NCI-H345 (cell line): ENCODE data around the gene PRXL2A.
A peak's percentile ranks its signal among the peaks of the same experiment; 100 is the strongest.
"Not testable (repeated sequence)": the region's sequence is repeated elsewhere in the genome, so short reads cannot be mapped to it uniquely, and the experiment has no call there.

Experiments used
- DNase-seq: peaks from one replicate; lab custom pipeline; 2025; lab: John Stamatoyannopoulos, UW

PRXL2A gene, protein sequence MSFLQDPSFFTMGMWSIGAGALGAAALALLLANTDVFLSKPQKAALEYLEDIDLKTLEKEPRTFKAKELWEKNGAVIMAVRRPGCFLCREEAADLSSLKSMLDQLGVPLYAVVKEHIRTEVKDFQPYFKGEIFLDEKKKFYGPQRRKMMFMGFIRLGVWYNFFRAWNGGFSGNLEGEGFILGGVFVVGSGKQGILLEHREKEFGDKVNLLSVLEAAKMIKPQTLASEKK

DNA sequence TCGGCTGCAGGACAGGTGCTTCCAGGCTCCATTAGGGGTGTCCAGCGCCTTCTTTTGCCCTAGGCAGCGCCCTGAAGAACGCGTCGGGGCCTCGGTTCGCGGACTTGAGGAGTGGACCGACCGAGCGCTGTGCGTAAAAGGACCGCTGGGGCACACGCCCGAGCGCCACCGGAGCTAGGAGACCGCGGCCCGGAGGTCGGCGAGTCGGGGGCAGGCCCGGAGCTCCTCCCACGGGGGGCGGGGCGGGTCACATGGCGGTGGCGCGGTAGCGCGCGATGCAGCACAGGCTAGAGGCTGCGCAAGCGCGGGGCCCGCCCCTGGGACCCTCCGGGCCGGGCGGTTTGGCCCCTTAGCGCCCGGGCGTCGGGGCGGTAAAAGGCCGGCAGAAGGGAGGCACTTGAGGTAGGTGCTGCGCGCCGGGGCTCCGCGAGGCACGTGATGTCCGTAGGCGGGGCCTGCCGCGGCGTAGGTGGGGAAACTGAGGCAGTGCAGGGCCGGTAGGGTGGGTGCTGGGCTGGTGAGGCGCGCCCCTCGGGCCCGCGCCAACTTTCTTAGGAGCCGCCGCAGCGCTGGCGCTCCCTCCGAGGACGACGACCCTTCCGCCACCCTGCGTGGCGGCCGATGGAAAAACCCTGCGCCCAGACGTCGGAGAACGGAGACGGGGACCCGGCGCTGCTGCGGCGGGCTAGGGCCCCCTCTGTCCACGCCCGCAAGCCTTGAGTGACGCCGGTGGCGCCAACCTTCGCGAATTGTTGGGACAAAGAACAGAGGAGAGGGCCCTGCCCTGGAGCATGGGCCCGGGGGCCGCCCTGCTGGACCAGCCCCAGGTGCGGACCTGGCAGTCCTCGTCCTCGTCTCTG lies at the start of gene PRXL2A:
Gene PRXL2A, plus strand, starts transcription at position 310 of the 860 bp plus-strand sequence. CDS start 11,917 bp downstream, outside the sequence.
- DNase-seq: peak; percentile 83

- DNase-seq: not testable (repeated sequence)
Observed at GRCh38 chr10:80358925-80359324, 49.4 kb upstream of the PRXL2A start.

DNA sequence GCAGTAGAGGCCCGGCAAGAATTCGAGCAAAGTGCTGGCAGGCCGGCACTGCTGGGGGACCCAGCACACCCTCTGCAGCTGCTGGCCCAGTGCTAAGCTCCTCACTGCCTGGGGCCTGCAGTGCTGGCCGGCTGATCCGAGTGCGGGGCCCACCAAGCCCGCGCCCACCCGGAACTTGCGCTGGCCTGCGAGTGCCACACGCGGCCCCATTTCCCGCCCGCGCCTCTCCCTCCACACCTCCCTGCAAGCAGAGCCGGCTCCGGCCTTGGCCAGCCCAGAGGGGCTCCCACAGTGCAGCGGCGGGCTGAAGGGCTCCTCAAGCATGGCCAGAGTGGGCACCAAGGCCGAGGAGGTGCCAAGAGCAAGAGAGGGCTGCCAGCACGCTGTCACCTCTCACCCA lies 48.7 kb upstream of the PRXL2A start:
- no peak for DNase-seq

DNA sequence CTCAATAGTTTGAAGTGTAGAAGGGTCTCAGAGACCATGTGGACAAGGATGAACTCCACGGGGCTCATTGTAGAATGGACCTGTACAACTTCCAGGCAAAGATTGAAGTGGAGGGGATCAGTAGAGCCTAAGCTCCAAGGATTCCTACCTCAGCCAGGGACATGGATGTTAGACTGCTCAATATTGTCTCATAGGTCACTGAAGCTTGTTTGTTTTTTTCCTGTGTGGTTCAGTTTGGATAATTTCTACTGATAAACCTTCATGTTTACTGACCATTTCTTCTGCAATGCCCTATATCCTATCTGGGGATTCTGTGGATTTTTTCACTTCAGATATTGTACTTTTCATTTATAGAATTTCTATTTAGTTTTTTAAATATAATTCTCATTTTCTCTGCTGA lies 42.8 kb upstream of the PRXL2A start:
- no peak for DNase-seq

DNA sequence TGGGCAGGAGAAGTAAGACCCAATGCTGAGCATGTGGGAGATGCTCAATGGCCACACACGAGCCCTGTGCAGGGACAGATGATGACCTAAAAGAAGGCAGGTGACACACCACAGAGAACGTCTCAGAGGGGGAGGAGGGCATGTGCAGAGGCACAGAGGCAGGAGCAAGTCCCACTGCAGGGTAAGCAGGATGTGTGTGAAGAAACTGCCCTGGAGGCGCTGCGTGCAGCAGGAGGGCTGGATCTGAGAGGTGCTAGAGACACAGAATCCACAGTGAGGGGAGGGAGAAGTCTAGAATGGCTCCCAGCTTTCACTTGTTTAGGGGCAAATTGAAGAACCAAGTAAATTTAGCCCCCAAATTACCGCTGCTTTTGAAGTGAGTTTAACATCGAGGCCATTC lies 36.9 kb upstream of the PRXL2A start:
- no peak for DNase-seq

GRCh38 chr10:80372675-80373074 lies 35.7 kb upstream of the PRXL2A start:
- no peak for DNase-seq

DNA sequence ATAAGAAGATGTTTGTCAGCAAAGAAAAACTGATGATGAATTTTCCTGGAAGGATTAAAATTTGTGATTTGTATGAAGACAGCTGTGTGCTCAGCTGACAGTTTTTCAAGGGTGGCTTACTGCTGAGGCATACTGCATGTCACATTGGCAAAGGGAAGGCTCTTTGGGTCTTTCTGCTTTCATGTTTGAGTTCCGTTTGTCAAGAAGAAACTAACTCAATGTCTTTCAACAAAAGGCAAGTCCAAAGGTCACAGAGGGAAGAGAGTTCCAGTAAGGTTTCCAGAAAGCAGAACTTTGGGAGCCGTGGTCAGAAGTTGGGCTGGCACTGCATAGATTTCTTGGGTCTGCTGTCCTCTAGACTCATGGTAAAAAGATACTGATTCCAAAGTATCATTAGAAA lies 34.8 kb upstream of the PRXL2A start:
- DNase-seq: no peak

GRCh38 chr10:80379701-80380100 lies 28.6 kb upstream of the PRXL2A start:
- no peak for DNase-seq

GRCh38 chr10:80380185-80380584 lies 28.2 kb upstream of the PRXL2A start:
- no peak for DNase-seq

DNA sequence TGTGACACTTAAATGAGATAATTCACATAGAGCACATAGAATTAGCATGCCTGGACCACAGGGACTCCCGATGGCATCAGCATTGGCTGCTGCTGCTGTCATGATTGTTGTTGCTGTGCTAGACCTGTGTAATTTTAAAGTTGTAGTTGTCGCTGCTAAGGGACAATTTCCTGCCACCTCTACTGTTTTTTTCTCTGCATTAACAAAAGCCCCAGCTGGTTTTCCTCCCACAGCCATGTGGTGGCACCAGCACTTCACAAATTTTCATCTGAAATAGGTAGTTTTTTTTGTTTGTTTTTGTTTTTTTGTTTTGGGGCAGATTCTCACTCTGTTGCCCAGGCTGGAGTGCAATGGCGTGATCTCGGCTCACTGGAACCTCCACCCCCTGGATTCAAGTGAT lies 25.4 kb upstream of the PRXL2A start:
- DNase-seq: peak; percentile 8

GRCh38 chr10:80390740-80391139 lies 17.6 kb upstream of the PRXL2A start:
- no peak for DNase-seq

- no peak for DNase-seq
Observed at GRCh38 chr10:80392250-80392649, 16.1 kb upstream of the PRXL2A start.

DNA sequence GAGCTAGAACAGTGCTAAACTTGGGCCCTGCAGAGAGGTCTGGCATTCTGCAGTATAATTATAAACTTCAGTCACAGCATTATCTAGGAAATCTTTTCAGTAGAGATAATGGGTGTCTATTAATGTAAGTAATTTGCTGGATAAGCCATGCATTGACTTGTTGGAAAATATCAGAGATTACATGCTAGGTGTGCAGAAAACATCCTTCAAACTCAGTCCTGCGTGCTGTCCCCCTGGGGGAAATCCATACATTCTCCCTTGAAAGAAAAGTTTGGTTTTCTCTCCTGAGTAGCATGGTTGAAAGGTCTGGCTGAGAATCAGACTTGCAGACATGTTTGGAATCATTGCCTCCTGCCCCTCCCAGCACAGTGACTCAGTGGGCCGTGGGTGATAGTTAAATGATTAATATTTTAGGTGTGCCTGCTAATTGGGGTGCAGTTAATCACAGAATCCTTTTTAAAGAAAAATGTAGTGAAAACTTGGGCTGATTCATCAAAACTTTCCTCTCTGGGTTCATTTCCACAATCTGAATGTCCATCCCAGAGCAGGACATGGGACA lies 13.9 kb upstream of the PRXL2A start:
- no peak for DNase-seq

GRCh38 chr10:80397014-80397413 lies 11.3 kb upstream of the PRXL2A start:
- no peak for DNase-seq

GRCh38 chr10:80400136-80400804 lies 8.1 kb upstream of the PRXL2A start:
- no peak for DNase-seq

- no peak for DNase-seq
Observed at GRCh38 chr10:80405035-80405434, 3.3 kb upstream of the PRXL2A start.

- no peak for DNase-seq
Observed at GRCh38 chr10:80405626-80406025, 2.7 kb upstream of the PRXL2A start.

GRCh38 chr10:80406204-80406603 lies 2.1 kb upstream of the PRXL2A start:
- no peak for DNase-seq

GRCh38 chr10:80407812-80408241 lies 524 bp upstream of the PRXL2A start:
- peak; percentile 47 for DNase-seq

DNA sequence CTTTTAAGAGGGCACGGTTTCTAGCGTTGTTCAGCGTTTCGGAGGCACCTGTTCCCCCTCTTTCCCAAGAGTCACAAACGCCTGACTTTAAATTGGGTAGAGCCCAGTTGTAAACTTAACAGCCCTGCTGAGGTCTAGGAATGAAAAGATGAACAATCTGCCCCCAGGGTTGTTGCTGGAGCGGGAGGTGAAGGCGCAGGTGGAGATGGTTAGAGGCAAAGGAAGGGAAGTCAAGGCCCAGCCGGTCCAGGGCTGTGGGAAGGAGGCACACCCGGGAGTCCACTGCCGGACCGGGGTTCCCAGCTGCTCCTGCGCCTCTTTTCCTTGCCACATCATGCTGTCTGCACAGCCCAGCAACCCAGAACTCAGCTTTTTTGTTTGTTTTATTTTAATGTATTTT lies 770 bp downstream of the PRXL2A start:
- peak; percentile 27 for DNase-seq

DNA sequence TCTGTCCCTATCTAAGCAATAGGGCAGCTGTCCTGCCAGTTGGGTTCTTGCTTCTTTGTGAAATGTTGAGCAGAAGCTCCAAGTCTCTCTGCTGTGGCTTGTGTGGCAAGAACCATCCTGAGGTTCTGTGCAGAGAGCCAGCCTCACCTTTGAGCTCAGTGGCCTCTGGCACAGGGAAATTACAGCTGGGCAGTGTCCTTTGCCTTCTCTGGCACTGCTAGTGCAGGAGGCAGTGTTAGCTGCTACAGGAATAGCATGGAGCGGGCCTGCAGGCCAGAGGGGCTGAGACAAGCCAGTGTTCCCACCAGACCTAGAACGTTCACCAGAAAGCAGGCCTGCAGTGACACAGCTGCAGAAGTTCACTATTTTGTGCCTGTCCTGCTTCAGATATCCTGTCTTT lies 1.8 kb downstream of the PRXL2A start:
- no peak for DNase-seq

DNA sequence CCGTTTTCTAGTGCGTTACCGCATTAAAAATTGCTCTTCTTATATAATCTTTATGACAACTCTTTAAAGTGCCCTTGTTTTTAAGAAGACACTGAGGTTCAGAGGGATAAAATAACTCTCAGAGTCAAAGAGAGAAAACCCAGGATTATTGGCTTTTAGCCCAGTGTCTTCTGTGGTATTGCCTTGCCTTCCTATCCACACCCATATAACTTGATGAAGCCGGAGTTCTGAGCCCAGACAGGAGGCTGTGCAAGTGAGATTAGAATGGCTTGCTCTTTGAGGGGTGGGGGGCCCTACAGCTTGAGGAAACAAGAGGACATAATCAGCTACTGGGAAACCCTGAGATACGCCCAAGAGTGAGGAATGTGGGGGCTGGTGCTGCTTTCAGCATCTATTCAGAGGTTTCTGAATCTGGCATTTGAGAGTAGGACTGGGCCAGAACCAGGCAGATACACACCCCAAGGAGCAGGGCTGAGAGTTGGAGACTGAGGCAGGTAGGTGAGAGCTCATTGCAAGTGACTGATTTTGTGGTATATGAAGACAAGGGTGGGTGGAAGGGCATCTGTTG lies 2.3 kb downstream of the PRXL2A start:
- DNase-seq: no peak
